NCI-H2107 treated with DMSO at 0.1 percent for 48 hours (cell line): ENCODE data around the gene INSR.
"Not testable (repeated sequence)": the region's sequence is repeated elsewhere in the genome, so short reads cannot be mapped to it uniquely, and the experiment has no call there.

Experiments used
- DNase-seq: peaks from one replicate; lab custom pipeline; 2025; ENCODE audit not compliant: unreplicated experiment; lab: John Stamatoyannopoulos, UW

Gene INSR

DNA sequence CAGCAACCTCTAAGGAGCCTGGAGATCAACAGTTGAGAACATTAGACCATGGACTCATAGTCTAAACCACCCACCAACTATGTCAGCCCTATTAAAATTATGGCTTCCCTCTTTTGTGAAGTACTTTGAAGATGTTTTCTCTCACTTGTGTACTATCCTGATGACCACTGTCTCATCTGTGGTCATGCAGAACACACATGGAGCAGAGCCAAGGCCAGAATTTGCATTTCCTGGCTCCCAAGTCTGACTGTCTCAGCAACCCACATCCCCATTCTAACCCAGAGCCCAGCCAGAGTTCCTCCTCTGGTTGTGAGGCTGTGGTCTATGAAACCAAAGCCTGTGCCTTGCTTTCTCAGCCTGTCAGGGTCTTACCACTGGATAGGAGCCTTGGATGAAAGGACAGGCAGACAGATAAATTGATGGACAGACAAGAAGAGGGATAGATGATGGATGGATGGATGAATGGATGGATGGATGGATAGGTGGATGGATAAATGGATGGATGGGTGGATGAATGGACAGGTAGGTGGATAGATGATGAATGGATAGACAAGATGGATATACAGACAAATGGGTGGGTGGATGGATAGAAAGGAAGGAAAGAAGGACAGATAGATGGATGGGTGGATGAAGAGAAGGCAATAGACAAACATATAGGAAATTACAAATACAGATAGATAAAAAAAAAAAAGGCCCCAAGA lies 189.3 kb downstream of the INSR start:
- no peak for DNase-seq

DNA sequence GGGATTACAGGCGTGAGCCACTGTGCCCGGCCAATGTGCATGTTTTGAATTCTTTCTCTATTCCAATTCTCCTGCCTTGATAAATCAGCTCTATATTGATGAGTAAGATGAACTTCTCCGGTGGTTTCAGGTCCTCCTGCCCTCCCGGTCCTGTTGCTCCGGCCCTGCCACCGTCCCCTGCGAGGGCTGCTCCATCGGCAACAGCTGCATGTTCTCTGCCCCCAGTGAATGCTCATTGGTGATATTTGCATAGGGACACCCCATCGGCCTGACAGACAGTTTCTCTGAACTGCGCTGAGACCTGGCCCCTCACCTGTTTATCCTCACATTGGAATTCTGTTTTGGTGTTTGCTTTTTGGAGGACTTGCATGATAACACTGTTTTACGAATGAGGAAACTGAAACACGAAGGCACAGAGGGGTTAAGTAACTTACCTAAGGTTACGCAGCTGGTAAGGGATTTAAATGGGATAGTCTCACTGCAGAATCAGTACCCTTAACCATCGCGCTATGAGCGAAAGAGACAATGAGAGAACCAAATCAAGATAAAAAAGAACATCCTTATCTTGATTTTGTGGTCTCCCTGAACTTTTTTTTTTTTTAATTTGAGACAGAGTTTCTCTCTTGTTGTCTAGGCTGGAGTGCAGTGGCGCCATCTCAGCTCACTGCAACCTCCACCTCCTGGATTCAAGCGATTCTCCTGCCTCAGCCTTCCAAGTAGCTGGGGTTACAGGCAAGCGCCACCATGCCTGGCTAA lies 192.5 kb downstream of the INSR start:
- DNase-seq: no peak

DNA sequence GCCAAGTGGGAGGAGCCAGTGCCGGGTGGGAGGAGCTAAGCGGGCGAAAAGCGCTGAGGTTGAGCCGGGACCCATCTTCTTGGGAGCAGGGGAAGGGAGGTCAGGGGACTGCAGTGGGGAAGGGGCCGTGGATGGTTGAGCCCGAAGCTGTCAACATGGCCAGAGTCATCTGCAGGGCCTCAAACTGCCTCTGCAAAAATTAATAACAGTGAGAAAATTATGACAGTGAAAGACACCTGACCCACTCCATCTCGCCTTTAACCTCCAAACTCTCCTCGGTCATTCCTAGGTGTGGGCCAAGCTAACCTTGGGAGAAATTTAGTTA lies 194.7 kb downstream of the INSR start:
- DNase-seq: no peak

DNA sequence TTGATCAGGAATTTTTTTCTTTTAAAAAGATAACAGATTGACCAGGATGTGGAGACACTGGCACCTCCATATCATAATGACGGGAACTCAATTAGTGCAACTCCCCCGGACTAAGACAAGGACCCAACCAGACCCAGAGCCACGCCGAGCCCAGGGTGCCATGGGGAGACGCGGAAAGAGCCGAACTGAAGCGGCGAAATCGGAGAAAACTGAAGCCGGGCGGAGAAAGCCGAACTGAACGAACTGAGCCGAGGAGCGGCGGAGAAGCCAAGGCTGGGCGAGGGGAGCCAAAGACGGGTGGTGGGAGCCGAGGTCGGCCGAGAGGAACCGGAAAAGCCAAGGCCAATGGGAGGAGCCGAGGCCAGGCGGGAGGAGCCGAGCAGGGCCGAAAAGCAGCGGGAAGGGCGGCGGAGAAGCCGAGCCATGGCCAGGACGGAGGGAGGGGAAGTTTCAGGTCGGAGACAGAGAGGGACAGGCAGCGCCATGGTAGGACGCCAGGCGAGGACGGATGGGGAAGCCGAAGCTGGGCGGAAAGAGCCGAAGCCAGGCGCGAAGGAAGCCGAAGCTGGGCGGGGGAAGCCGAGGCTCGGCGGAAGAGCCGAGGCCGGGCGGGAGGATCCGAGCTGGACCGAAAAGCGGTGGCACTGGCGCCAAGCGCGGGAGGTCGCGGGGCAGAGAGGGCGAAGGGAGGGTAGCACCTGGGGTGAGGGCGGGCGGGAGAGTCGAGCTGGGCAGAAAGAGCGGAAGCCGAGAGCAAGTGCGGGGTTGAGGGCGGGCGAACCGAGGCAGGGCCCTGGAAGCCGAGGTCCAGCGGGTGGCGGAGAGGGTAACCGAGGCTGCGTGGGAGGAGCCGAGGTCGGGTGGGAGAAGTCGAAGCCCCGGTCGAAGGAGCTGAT lies 195.3 kb downstream of the INSR start:
- peak; percentile 89 for DNase-seq

DNA sequence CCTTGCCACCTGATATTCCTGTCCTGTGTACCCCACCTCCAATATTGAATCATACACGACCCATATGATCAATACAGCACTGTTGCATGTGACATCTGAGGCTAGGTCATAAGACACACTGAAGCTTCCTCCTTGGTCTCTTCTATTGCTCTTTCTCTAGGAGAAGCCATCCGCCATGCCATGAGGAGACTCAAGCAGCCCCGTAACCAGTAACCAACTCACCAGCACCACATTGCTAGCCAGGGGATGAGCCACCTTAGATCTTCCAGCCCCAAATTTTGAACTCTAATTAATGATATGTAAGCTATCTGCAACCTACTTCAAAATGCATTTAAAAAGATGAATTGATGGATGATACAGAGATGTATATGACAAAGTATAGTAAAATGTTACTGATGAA lies 196.1 kb downstream of the INSR start:
- no peak for DNase-seq

DNA sequence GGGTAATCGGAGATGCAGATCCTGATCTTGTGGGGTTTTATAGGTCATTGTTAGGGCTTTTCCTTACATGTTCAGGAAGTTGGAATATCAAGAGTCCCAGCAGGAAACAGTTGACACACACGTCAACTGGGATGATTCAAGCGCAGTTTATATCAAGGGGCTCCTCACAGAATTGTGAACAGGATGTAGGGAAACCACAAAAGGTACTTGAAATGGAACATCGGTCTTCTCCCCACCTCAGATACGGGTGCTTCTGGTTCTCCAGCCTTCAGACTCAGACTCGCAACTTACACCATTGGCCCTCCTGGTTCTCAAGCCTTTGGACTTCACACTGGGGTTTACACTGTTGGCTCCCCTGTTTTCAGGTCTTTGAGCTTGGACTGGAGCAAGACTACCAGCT lies 205.2 kb downstream of the INSR start:
- DNase-seq: no peak

DNA sequence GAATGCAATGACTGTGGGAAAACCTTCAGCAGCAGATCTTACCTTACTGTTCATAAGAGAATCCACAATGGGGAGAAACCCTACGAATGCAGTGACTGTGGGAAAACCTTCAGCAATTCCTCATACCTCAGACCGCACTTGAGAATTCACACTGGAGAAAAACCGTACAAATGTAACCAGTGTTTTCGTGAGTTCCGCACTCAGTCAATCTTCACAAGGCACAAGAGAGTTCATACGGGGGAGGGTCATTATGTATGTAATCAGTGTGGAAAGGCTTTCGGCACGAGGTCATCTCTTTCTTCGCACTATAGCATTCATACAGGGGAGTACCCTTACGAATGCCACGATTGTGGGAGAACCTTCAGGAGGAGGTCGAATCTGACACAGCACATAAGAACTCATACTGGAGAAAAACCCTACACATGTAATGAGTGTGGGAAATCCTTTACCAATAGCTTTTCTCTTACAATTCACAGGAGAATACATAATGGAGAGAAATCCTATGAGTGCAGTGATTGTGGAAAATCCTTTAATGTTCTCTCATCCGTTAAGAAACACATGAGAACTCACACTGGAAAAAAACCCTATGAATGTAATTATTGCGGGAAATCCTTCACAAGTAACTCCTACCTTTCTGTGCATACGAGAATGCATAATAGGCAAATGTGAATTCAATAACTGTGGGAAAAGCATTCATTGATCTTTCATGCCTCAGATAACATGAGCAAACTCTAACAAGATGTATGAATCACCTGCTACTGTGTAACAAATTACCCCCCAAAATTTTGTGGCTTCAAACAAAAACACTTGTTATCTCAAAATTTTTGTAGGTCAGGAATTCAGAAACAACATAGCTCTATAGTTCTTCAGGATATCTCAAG lies 210.9 kb downstream of the INSR start:
- DNase-seq: no peak

DNA sequence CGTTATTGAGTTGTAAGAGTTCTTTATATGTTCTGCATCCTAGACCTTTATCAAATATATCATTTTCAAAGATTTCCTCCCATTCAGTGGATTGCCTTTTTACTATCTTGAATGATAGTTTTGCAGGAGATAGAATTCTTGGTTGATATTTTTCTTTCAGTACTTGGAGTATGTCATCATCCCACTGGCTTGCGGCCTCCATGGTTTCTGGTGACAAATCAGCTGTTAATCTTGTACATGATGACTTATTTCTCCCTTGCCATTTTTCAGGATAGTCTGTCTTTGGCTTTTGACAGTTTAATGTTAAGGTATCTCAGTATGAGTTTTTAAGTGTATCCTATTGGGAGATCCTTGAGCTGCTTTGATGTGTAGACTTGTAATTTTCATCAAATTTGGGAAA lies 216.2 kb downstream of the INSR start:
- no peak for DNase-seq

DNA sequence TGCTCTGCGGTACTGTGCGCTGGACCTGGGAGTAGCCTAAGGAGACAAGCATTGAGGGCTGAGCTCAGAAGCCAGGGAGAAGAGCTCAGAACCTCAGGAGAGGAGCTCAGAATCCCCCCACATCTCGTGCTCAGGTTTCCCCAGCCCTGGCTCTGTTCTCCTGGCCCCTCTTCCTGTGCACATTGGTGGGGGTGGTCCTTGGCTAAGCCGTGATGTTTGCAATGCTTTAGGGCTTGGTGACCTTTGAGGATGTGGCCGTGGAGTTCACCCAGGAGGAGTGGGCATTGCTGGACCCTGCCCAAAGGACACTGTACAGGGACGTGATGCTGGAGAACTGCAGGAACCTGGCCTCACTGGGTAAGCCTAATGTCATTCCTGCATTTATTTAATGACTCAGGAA lies 218.1 kb downstream of the INSR start:
- no peak for DNase-seq

DNA sequence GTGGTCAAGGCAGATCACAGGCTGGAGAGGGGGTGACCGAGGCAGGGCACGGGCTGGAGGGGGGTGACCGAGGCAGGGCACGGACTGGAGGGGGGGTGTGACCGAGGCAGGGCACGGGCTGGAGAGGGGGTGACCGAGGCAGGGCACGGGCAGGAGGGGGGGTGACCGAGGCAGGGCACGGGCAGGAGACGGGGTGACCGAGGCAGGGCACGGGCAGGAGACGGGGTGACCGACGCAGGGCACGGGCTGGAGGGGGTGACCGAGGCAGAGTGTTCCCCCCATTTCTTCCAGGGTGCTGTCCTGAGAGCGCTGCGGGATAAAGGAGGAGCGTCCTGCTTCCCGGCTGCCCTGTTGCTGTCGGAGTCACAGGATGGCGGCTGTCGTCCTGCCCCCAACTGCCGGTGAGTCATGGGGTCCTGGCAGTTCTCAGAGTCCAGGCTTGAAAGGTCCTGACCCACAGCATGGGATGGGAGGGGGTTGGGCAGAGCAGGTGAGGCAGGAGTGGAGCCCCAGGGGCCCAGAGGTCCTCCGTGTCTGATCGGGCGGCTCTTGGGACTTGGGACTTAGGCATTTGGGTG lies 219.4 kb downstream of the INSR start:
- no peak for DNase-seq

DNA sequence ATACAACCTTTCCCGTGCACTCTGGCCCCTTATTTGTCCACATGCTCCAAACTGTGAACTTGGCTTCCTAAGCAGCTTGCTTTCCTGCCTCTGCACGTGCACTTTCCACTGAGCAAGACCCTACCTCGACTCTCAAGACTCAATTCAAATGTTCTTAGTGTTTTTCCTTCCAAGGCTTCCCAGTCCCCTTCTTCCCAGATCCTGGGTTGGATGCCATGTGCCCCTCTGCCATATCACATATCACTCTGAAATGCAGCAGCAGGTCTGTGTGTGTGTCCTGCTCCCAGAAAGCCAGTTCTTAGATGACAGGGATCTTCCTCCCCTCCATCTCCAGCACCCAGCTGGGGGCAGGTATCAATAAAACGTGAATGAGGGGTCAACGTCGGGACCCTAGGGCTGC lies 221.7 kb downstream of the INSR start:
- DNase-seq: no peak

DNA sequence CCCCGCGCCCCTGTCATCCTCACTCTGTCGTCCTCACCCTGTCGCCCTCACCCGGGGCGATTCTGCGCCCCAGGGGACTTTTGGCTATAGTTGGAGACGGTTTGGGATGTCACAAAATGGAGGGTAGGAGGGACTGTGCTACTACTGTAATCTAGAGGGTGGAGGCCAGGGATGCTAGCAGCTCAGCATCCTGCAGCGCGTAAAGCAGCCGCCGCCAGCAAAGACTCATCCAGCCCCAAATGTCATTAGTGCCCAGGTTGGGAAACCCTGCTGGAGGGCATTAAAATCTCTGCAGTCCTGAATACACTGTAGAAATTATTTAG lies 224.3 kb downstream of the INSR start:
- no peak for DNase-seq

DNA sequence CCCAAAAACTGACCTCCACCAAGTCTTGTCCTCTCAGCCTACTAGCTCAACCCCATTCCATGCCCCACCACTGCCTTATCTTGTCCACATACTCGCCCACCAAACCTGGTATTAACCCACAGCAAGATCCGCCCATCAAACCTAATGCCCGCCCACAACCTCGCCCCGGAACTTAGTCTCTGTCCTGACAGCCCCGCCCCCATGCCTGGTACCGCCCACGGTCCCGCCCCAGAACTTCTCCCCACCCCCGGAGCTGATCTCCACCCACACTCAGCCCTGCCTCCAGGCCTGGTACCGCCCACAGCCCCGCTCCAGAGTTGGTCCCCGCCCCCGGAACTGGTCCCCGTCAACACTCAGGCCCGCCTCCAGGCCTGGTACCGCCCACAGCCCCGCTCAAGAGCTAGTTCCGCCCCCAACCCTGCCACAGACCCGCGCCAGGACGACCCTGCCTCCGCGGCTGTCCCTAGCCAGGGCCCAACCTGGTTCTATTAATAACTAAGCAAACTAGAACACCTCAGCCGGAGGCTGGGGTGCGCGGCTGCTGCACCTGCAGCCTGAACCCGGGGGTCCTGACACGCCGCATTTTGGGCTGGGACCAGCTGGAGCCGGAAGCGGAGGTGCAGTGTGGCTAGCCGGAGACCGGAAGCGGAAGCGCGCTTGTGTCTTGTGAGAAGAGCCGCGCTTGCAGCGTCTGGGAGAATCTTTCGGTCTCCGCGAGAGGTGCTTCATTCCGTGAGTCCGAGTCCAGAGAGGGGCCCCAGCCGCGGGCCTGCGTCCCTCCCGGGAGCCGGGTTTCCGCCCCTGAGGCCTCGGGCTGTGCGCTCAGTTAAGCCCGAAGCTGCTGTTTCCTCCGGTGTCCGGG lies 224.9 kb downstream of the INSR start, which contains the start of gene ZNF557:
TSS of gene ZNF557 (plus strand) at position 662 of the 862 bp plus-strand sequence. CDS start 5,372 bp downstream, outside the sequence.
- DNase-seq: peak; percentile 83

DNA sequence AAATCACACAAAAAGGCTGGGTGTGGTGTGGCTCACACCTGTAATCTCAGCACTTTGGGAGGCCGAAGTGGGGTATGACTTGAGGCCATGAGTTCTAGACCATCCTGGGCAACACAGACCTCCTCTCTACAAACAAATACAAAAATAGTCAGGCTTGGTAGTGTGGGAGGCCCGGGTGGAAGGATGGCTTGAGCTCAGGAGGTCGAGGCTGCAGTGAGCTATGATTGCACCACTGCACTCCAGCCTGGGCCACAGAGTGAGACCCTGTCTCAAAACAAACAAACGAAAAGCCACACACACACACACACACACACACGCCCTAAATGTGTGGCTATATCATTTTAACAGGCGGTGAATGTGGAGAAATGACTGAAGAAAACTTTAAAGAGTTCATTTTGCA lies 225.6 kb downstream of the INSR start:
- DNase-seq: no peak

DNA sequence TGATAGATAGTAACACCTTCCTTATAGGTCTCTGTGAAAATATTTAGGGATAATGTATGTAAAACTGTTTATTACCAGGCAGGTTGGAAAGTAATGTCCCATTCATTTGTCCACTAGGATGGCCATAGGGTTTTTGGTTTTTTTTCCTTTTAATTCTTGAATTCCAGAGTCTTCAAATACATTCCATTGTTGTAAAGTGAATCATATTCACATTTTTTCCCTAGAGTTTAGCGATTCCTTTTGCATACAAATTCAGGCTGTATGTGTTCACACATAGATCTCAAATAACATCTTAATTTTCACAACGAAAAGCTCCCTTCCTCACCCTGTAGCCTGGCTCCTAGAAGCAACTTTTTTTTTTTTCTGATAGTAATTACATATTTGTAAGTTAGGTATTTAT lies 226.5 kb downstream of the INSR start:
- DNase-seq: no peak

DNA sequence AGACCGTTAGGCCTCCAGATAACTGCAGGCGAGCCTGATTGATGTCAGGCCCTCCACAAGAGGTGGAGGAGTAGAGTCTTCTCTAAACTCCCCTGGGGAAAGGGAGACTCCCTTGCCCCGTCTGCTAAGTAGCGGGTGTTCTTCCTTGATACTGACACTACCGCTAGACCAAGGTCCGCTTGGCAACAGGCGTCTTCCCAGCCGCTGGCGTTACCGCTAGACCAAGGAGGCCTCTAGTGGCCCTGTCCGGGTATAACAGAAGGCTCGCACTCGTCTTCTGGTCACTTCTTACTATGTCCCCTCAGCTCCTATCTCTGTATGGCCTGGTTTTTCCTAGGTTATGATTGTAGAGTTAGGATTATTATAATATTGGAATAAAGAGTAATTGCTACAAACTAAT lies 227.1 kb downstream of the INSR start:
- not testable (repeated sequence) for DNase-seq

DNA sequence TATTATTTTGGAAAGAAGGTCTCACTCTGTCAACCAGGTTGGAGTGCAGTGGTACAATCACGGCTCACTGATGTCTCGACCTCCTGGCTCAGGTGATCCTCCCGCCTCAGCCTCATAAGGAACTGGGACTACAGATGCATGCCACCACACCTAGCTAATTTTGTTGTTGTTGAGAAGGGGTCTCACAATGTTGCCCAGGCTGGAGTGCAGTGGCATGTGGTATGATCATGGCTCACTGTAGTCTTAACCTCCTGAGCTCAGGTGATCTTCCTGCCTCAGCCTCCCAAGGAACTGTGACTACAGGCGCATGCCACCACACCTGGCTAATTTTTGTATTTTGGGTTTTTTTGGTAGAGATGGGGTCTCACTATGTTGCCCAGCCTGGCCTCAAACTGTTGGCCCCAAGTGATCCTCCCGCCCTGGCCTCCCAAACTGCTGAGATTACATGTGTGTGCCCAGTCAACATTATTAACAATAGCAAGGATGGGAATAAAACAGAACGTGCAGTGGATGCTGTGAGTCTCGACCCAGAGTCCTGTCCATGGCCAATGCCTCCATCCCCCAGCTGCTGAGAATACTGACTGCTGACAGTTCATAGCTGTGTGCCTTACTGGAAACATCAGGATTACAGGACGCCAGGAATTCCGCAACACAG lies 230.3 kb downstream of the INSR start:
- no peak for DNase-seq

DNA sequence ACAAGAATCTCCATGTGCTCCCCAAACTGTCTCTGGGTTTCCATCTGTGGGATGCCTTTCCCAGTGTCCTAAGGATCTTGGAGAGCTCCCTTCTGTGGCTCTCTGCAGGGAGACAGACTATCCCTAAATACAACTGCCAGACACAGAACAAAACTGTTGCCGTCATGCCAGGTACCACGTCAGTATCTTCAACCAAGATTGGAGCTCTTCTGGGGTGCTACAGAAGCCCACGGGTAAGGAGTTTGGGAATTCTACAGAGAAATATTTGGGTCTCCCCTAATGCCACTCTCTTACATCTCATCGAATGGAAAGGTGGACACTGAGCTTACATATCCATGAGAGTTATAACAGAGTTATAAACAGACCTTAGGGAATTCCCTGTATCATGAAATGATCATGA lies 230.9 kb downstream of the INSR start:
- no peak for DNase-seq
